Activated CD4-positive, alpha-beta memory T cell treated with anti-CD3 and anti-CD28 coated beads, Interleukin-2, amount 10 ng/mL, durations not matched to agents 7 days and 5 days (primary cell): Measurements from ENCODE around the gene KATNB1. TPM values are rescaled to one million over a fixed set of nuclear protein-coding genes. Genes with fewer than 3 reads are reported as not detected.
"Not testable (repeated sequence)": the region's sequence is repeated elsewhere in the genome, so short reads cannot be mapped to it uniquely, and the experiment has no call there.

Experiments used
- CTCF ChIA-PET: fragments of 350-600 bp; sonication (Branson Sonifier 250); formaldehyde crosslinking; loops from one replicate; lab custom pipeline; 2021; ENCODE audit warnings: antibody characterized with exemption, inconsistent platforms; lab: Charles Lee
- POLR2A ChIA-PET: fragments of 350-600 bp; sonication (Branson Sonifier 250); formaldehyde crosslinking; loops from one replicate; lab custom pipeline; 2021; ENCODE audit warnings: antibody characterized with exemption; lab: Charles Lee
- DNase-seq: peaks from one replicate; pipeline ENCODE4 v3.0.0-alpha.2; 2020
- H3K27ac Mint-ChIP-seq: one replicate; pipeline ENCODE4 v1.8.0; 2021; ENCODE audit warnings: mild to moderate bottlenecking, mixed read lengths
- H3K27me3 Mint-ChIP-seq: one replicate; pipeline ENCODE4 v1.8.0; 2021; ENCODE audit warnings: mixed read lengths
- H3K36me3 Mint-ChIP-seq: one replicate; pipeline ENCODE4 v1.8.0; 2021; ENCODE audit warnings: low read depth, mixed read lengths
- H3K4me1 Mint-ChIP-seq: one replicate; pipeline ENCODE4 v1.8.0; 2021; ENCODE audit warnings: mixed read lengths
- H3K4me3 Mint-ChIP-seq: one replicate; pipeline ENCODE4 v1.8.0; 2021; ENCODE audit warnings: mild to moderate bottlenecking, mixed read lengths
- H3K9me3 Mint-ChIP-seq: one replicate; pipeline ENCODE4 v1.8.0; 2021; ENCODE audit warnings: mixed read lengths
- total RNA-seq, 2 experiments: library from RNA; stranded (reverse); gene quantifications; one replicate each; pipeline ENCODE4 v1.2.3, GENCODE V29; 2021

The KATNB1 gene
- total RNA-seq, 2 experiments from 2014 or later: 33.3 to 33.4 TPM

DNA sequence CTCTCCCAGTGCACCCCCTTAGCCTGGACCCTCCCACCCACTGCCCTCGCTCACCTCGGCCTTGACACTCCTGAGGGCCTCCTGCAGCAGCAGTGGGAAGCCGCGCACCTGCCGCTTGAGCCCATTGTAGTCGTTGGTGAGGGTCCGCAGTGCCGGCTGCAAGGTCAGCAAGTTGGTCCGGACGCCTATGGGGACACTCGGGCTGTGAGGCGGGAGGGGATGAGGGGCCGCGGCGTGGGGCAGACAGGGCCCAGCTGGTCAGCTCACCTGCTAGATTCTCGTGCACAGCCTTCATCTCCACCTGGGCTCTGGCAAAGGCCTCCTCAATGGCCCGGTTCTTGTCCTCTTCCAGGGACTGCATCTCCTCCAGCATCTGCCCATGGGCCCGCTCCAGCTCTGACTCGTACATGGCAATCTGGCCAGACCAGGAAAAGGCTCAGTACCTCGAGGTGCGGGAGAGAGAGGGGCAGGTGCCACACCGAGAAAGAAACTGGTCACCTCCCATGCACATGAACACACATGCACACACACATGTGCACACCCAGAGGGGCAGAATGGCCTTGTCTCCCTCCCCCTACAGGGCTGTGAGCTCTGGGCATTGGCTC, 34.1 kb downstream of the KATNB1 start:
- ChIA-PET CTCF (interaction anchor here (1.3 kb wide), 1 partner anchor 33 kb away, joined by 3 read pairs; no protein-coding TSS in a partner anchor), POLR2A (no interaction called here)
- no peaks in the 10 kb centered on the region for H3K9me3 Mint-ChIP-seq
- H3K4me1 Mint-ChIP-seq: no peaks in the 10 kb centered on the region
- H3K36me3 Mint-ChIP-seq: no peaks in the 10 kb centered on the region
- no peak overlapping the region for H3K4me3 Mint-ChIP-seq
- no peak overlapping the region for H3K27ac Mint-ChIP-seq
- no peak for DNase-seq
- no peaks in the 10 kb centered on the region for H3K27me3 Mint-ChIP-seq

DNA sequence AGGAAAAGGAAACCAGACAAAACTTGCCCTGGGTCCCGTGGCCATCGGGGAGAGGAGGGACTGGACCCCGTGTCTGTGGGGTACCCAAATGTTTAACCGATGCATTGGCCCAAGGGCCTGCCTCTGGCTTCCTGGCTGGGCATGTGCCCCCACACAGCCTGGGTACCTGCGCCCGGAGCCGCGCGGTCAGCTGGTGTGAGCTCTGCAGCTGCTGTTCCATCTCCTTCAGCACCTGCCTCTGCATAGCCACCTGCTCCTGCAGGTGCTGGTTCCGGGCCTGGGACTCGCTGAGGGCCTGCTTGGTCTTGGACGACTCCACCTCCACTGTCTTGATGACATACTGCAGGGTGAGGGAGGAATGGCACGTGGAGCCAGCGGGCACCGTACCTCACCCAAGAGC, 34.8 kb downstream of the KATNB1 start:
- ChIA-PET POLR2A (no interaction called here), CTCF (no interaction called here)
- Mint-ChIP-seq H3K36me3 (no peaks in the 10 kb centered on the region), H3K9me3 (no peaks in the 10 kb centered on the region), H3K4me3 (no peak overlapping the region), H3K27ac (no peak overlapping the region), H3K27me3 (no peaks in the 10 kb centered on the region), H3K4me1 (no peaks in the 10 kb centered on the region)
- DNase-seq: no peak

DNA sequence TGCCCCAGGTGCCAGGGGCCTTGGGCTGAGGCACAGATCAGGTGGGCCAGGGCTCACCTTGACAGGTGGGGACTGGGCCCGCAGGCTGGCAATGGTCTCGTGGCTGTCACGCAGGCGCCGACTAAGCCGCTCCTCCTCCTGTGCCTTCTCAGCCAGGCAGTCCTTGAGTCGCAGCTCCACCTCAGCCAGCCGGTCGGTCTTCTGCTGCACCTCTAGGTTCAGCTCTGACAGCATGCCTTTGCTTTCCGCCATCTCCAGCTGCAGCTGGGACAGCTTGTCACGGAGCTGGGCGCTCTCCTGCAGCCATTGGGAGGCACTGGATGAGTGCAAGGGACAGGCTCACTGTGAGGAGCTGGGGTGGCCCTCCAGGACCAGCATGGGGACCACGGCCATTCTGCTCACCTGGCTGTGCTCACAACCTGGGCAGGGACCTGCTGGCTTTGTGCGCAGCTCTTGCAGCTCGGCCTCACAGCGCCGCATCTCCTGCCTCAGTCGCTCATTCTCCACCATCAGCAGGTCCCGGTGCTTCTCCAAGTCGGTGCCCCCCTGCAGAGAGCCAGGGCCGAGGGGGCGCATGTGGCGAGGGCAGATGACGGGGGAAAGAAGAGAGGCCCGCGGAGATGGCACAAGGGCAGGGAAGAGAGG, 35.7 kb downstream of the KATNB1 start:
- no peaks in the 10 kb centered on the region for H3K27me3 Mint-ChIP-seq
- no peak for DNase-seq

DNA sequence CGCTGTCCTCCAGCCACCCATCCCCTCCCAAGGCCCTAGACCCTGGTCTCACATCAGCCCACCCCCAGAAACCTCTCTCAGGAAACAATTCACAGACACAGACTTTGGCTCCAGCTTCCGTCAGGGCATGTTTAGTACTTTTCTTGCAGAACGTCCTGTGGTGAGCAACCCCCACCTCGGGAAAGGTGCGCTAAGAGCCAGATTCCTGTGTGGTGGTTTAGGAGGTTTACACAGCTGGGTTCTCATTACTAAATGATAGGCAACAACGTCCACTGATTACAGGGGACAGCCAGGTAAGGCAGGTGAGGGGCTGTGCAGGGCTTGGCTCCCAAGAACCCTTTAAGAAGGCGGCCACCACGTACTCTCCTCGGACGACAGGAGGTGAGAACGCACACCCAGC, 37.4 kb downstream of the KATNB1 start:
- Mint-ChIP-seq H3K4me1 (no peaks in the 10 kb centered on the region), H3K4me3 (no peak overlapping the region), H3K27me3 (no peaks in the 10 kb centered on the region), H3K9me3 (no peaks in the 10 kb centered on the region), H3K36me3 (no peaks in the 10 kb centered on the region), H3K27ac (no peak overlapping the region)
- CTCF ChIA-PET: no interaction called here
- DNase-seq: no peak
- POLR2A ChIA-PET: no interaction called here

More for the DNA sequence above, 35.7 kb downstream of the KATNB1 start:
- ChIA-PET CTCF (no interaction called here), POLR2A (no interaction called here)
- Mint-ChIP-seq H3K36me3 (no peaks in the 10 kb centered on the region), H3K4me1 (no peaks in the 10 kb centered on the region), H3K27ac (no peak overlapping the region), H3K4me3 (no peak overlapping the region), H3K9me3 (no peaks in the 10 kb centered on the region)

DNA sequence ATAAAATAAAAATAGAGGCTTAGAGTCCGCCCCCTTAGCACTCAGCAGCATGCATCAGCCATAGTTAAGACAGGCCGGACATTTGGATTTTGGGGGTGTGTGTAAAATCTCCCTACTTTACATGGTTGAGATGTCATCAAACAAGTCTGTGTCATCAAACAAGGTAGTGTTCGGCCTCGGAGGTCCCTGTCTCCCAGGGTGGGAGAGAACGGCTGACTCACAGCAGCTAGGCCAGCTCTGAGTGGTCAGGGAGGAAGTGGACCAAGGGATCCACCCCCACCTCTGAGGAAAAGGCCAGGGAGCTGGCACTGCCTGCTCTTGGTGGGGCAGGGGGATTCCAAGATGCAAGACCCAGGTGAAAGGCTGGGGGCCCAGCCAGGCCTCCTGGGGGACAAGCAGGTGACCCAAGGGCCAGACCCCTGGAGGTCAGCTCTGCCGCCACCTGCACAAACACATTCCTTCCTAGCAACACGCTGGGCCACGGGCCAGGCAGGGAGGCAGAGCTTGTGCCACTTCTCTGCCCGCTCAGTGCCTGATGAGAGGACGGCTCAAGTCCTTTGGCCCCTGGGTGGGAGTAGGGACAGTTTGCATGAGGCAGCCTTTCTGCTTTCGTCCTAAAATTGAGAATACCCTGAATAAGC, 38.2 kb downstream of the KATNB1 start:
- ChIA-PET CTCF (no interaction called here), POLR2A (no interaction called here)

DNA sequence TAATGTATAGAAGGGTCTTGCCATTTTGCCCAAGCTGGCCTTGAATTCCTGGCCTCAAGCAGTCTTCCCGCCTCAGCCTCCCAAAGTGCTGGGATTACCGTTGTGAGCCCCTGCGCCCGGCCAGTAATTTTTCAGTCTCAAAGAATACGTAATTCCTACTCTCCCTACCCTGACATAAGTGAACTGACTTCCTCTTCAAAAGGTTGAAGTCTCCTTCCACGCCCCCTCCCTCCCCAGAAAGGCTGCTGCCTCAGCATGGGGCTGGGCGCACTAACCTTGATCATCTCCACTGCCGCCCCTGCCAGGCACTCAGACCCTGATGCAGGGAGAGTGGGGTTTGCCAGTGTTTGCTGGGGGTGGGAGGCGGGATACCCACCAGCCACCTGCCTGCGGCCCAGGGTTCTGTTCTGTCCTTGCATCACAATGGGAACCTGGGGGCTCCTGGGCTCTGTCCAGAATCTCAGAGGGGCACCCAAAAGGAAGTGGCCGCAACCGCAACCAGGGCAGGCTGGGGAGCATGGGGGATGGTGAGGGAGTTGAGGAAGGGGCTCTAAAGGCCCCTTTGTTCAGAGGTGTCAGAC, 39.2 kb downstream of the KATNB1 start:
- no peak for DNase-seq
- no peaks in the 10 kb centered on the region for H3K9me3 Mint-ChIP-seq
- H3K36me3 Mint-ChIP-seq: no peaks in the 10 kb centered on the region
- POLR2A ChIA-PET: no interaction called here
- H3K27me3 Mint-ChIP-seq: no peaks in the 10 kb centered on the region
- no peaks in the 10 kb centered on the region for H3K4me1 Mint-ChIP-seq
- H3K4me3 Mint-ChIP-seq: no peak overlapping the region
- CTCF ChIA-PET: no interaction called here
- no peak overlapping the region for H3K27ac Mint-ChIP-seq

More for the DNA sequence above, 38.2 kb downstream of the KATNB1 start:
- Mint-ChIP-seq H3K36me3 (no peaks in the 10 kb centered on the region), H3K27ac (no peak overlapping the region), H3K9me3 (no peaks in the 10 kb centered on the region), H3K4me3 (no peak overlapping the region), H3K27me3 (no peaks in the 10 kb centered on the region), H3K4me1 (no peaks in the 10 kb centered on the region)
- no peak for DNase-seq

DNA sequence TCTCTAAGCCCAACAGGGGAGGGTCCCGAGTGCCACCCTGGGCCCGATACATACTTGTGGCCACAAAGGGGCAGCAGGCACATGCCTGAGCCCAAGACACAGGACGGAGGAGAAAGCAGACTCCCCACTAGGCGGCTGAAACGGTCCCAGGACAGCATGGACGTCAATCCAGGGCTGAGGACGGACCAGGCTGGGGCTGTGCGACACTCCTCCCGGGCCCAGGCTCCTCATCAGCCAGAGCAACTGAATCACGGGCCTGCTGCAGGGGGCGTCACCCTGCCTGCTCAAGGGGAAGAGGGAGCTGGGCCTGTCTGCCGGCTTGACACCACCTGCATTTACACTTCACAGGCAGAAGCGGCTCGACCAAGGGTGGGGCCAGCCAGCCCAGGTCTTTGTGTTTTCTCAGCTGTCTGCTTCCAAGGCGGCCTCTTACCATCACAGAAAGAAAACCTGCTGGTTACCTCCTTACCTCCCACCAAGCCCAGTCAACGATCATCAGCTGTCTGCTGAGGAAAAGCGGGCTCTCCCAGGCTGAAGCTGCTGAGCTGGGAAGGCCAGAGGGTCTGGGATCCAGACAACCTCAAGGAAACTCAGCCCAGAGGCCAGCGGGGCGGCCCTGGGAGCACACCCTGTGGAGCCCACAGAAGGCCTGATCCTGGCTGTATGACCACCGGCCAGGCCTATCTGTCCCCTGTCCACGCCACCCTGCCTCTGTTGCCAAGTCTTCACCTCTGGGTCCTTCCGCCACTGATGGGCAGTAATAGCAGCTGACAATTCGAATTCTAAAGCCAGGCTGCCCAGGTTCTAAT, 40.3 kb downstream of the KATNB1 start:
- Mint-ChIP-seq H3K36me3 (no peaks in the 10 kb centered on the region), H3K4me1 (no peaks in the 10 kb centered on the region), H3K9me3 (no peaks in the 10 kb centered on the region), H3K27ac (no peak overlapping the region), H3K4me3 (no peak overlapping the region), H3K27me3 (no peaks in the 10 kb centered on the region)
- no peak for DNase-seq
- ChIA-PET CTCF (no interaction called here), POLR2A (interaction anchor here (1.6 kb wide), 1 partner anchor 8 kb away, joined by 3 read pairs; no protein-coding TSS in a partner anchor)

DNA sequence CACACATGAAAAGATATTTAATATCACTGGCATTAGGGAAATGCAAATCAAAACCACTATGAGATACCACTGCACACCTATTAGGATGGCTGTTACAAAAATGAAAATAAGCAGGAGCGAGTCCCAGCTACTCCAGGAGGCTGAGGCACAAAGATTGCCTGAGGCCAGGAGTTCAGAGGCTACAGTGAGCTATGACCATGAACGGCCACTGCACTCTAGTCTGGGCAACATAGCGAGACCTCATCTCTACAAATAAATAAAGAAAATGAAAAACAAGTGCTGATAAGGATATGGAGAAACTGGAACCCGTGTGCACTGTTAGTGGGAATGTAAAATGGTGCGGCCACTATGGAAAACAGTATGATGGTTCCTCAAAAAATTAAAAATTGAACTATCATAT, 43.1 kb downstream of the KATNB1 start:
- Mint-ChIP-seq H3K36me3 (no peaks in the 10 kb centered on the region), H3K4me3 (no peak overlapping the region), H3K27ac (no peak overlapping the region), H3K9me3 (no peaks in the 10 kb centered on the region), H3K4me1 (no peaks in the 10 kb centered on the region), H3K27me3 (no peaks in the 10 kb centered on the region)
- POLR2A ChIA-PET: no interaction called here
- CTCF ChIA-PET: no interaction called here
- DNase-seq: no peak

DNA sequence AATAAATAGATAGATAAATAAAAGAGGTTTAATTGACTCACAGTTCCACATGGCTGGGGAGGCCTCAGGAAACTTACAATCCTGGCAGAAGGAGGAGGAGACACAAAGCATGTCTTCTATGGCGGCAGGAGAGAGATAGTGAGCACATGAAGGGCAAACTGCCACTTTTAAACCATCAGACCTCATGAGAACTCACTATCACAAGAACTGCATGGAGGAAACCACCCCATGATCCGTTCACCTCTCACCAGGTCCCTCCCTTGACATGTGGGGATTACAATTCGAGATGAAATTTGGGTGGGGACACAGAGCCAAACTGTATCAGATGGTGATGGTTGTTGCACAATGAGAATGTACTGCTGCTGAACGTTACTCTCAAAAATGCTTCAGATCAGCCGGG, 44.3 kb downstream of the KATNB1 start:
- CTCF ChIA-PET, POLR2A ChIA-PET, H3K27ac Mint-ChIP-seq, H3K36me3 Mint-ChIP-seq, H3K4me3 Mint-ChIP-seq, H3K9me3 Mint-ChIP-seq, H3K4me1 Mint-ChIP-seq, DNase-seq, H3K27me3 Mint-ChIP-seq: not testable (repeated sequence)

DNA sequence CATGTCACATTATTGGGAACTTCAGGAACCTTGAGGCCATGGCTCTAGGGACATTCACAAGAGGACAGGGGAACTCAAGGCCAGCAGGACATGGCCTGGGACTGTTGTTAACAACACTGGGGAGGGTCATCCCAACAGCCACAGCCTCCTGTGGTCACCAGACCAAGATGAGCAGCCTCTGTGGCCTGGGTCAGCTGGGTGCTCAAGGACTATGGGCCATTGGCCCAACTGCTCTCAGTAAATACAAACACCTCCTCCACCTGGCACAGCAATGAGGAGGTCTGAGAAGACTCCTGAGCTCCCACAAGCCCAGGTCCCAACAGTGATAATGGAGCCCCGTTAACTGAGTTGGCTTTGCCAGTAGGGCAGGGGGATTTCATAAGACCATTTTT, 45.8 kb downstream of the KATNB1 start:
- no peak for DNase-seq
- CTCF ChIA-PET: no interaction called here
- POLR2A ChIA-PET: no interaction called here

DNA sequence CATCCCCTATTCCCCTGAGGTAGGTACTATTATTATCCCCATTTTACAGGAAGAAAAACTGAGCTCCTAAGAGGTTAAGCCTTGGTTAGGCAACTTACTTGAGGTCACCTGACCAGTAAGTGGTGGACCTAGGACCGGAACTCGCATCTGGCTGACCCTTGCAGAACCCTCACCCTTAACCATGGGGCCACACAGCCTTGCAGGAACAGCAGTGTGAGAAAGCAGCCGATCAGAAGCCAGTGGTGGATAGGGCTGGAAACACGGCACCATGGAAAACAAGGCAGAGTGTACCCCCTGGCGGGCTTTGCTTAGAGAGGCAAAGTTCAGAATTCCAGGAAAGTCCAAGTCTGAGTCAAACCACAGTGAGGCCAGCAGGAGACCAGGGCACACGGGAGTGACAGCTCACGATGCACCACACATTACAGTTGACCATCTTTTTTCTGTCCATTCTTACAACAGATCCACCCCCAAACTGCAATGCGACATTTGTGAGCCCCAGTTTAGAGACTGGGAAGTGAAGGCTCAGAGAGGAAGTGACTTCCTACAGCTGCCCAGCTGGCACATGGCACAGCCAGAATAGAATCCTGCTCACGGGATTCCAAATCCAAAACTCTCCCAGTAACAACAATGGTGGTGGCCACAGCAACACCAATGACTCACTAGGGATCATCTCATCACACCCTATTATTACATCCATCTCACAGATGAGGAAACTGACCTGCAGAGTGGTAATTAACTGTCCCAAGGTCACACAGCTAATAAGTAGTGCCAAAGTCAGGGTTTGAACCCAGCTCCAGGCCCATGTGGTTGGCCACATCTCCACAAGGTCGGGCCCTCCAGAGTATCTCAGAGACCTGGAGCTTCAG, 46.4 kb downstream of the KATNB1 start:
- Mint-ChIP-seq H3K9me3 (no peaks in the 10 kb centered on the region), H3K27ac (no peak overlapping the region), H3K4me1 (no peaks in the 10 kb centered on the region), H3K27me3 (no peaks in the 10 kb centered on the region), H3K36me3 (no peaks in the 10 kb centered on the region), H3K4me3 (no peak overlapping the region)
- ChIA-PET CTCF (no interaction called here), POLR2A (no interaction called here)
- no peak for DNase-seq

More for the DNA sequence above, 45.8 kb downstream of the KATNB1 start:
- no peaks in the 10 kb centered on the region for H3K9me3 Mint-ChIP-seq
- H3K27ac Mint-ChIP-seq: no peak overlapping the region
- no peaks in the 10 kb centered on the region for H3K27me3 Mint-ChIP-seq
- no peak overlapping the region for H3K4me3 Mint-ChIP-seq
- H3K36me3 Mint-ChIP-seq: no peaks in the 10 kb centered on the region
- no peaks in the 10 kb centered on the region for H3K4me1 Mint-ChIP-seq

DNA sequence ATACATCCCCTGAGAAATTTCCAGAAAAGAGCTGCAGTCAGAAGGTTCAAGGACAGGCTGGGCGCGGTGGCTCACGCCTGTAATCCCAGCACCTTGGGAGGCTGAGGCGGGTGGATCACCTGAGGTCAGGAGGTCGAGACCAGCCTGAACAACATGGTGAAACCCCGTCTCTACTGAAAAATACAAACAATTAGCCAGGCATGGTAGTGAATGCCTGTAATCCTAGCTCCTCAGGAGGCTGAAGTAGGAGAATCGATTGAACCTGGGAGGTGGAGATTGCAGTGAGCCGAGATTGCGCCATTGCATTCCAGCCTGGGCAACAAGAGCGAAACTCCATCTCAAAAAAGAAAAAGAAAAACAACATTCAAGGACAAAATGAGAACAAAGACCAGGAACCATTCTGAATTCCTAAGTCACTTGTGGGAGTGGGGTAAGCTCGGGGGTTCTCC, 47.1 kb downstream of the KATNB1 start:
- H3K27me3 Mint-ChIP-seq, H3K9me3 Mint-ChIP-seq, H3K4me1 Mint-ChIP-seq, DNase-seq, H3K4me3 Mint-ChIP-seq, POLR2A ChIA-PET, H3K36me3 Mint-ChIP-seq, H3K27ac Mint-ChIP-seq, CTCF ChIA-PET: not testable (repeated sequence)
